ENCODE results near the gene SPPL2B.

DNA sequence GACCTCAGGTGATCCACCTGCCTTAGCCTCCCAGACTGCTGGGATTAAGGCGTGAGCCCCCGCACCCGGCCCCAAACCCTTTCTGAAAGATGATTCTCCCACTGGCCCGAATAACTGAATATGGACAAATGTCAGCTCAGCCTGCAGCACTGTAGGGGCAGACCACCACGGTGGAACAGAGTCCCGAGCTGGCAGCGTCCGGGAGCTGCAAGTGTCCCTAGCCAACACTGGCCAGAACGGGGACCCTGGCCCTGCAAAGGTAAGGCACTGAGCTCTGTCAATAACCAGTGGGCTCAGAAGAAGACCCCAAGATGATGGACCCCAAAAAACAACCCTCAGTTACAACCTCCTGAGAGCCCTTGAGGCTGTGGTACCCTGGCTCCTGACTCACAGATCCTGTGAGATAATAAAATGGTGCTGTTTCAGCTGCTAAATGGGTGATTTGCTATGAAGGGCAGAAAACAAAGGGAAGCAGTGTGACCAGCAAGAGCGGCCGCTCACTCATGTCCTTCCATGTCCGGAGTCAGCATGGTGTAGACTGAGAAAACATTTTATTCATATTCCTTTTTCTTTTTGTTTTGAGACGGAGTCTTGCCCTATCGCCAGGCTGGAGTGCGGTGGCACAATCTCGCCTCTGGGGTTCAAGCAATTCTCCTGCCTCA, 1.7 kb upstream of the SPPL2B start:
- TF ChIP-seq, protein P1, sequence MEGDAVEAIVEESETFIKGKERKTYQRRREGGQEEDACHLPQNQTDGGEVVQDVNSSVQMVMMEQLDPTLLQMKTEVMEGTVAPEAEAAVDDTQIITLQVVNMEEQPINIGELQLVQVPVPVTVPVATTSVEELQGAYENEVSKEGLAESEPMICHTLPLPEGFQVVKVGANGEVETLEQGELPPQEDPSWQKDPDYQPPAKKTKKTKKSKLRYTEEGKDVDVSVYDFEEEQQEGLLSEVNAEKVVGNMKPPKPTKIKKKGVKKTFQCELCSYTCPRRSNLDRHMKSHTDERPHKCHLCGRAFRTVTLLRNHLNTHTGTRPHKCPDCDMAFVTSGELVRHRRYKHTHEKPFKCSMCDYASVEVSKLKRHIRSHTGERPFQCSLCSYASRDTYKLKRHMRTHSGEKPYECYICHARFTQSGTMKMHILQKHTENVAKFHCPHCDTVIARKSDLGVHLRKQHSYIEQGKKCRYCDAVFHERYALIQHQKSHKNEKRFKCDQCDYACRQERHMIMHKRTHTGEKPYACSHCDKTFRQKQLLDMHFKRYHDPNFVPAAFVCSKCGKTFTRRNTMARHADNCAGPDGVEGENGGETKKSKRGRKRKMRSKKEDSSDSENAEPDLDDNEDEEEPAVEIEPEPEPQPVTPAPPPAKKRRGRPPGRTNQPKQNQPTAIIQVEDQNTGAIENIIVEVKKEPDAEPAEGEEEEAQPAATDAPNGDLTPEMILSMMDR (IDR thresholded peaks at IDR 0.05): no peak
- TF ChIP-seq POLR2A (IDR thresholded peaks at IDR 0.05): no peak
